IMR-90 (cell line): ENCODE measurements around the gene FAM162A. TPM values are rescaled to one million over a fixed set of nuclear protein-coding genes. Genes with fewer than 3 reads are reported as not detected.

Experiments used
- ATAC-seq: fragments of 200-7000 bp; cut with Tn5 transposase; 2 replicates; pipeline ENCODE4 v1.9.1; 2020; ENCODE audit warnings: low read depth, mild to moderate bottlenecking, moderate library complexity
- BruUV-seq: library from RNA; stranded (reverse); fragments of 400-500 nt; replicated peaks from 2 replicates; lab custom pipeline; 2021; lab: Mats Ljungman, UMichigan
- CTCF ChIA-PET: fragments of 300-600 bp; formaldehyde crosslinking; extraction: SDS; loops from one replicate; lab custom pipeline; 2021; ENCODE audit warnings: antibody characterized with exemption; lab: Yijun Ruan, JAX
- POLR2A ChIA-PET: fragments of 300-600 bp; sonication (Branson Sonifier 250); formaldehyde crosslinking; loops from one replicate; lab custom pipeline; 2022; ENCODE audit warnings: antibody characterized with exemption; ENCODE audit not compliant: unreplicated experiment; lab: Charles Lee
- DNase-seq: peaks from one replicate; pipeline ENCODE4 v3.0.0; 2013
- H2AFZ ChIP-seq: replicated peaks from 2 replicates; pipeline ENCODE3; 2013; ENCODE audit warnings: low read length, mild to moderate bottlenecking; ENCODE audit not compliant: poor library complexity
- H2AK5ac ChIP-seq: 2 replicates; pipeline ENCODE4 v1.6.1; 2013; ENCODE audit warnings: low read depth, low read length, inconsistent platforms
- H2AK9ac ChIP-seq: replicated peaks from 2 replicates; pipeline ENCODE3; 2013; ENCODE audit warnings: mild to moderate bottlenecking, low read depth, low read length, moderate library complexity; ENCODE audit not compliant: poor library complexity
- H2BK120ac ChIP-seq: 2 replicates; pipeline ENCODE4 v1.6.1; 2013; ENCODE audit warnings: low read depth, low read length, inconsistent platforms
- H2BK15ac ChIP-seq: 3 replicates; pipeline ENCODE4 v1.6.1; 2013; ENCODE audit warnings: low read depth, low read length, inconsistent platforms
- H2BK20ac ChIP-seq: 2 replicates; pipeline ENCODE4 v1.6.1; 2013; ENCODE audit warnings: low read depth, mild to moderate bottlenecking, inconsistent platforms, low read length, moderate library complexity
- H2BK5ac ChIP-seq: 2 replicates; pipeline ENCODE4 v1.6.1; 2013; ENCODE audit warnings: mild to moderate bottlenecking, low read depth, low read length, inconsistent platforms; ENCODE audit not compliant: poor library complexity, severe bottlenecking
- H3K14ac ChIP-seq: replicated peaks from 2 replicates; pipeline ENCODE4 v1.6.1; 2013; ENCODE audit warnings: low read depth, low read length, inconsistent platforms
- H3K18ac ChIP-seq: 2 replicates; pipeline ENCODE4 v1.6.1; 2013; ENCODE audit warnings: low read depth, low read length, control low read depth
- H3K23ac ChIP-seq: 2 replicates; pipeline ENCODE4 v1.6.1; 2013; ENCODE audit warnings: low read depth, low read length, inconsistent platforms
- H3K27ac ChIP-seq: 2 replicates; pipeline ENCODE4 v1.5.1; 2013; ENCODE audit warnings: mild to moderate bottlenecking, control low read depth, low read length; ENCODE audit not compliant: insufficient read depth
- H3K27me3 ChIP-seq: 2 replicates; pipeline ENCODE4 v1.6.1; 2013; ENCODE audit warnings: low read length; ENCODE audit not compliant: control insufficient read depth, insufficient read depth
- H3K36me3 ChIP-seq: 2 replicates; pipeline ENCODE4 v1.6.1; 2013; ENCODE audit warnings: low read length, mixed read lengths; ENCODE audit not compliant: control insufficient read depth, insufficient read depth
- H3K4ac ChIP-seq: 2 replicates; pipeline ENCODE4 v1.6.1; 2013; ENCODE audit warnings: low read depth, low read length, inconsistent platforms
- H3K4me1 ChIP-seq: 2 replicates; pipeline ENCODE4 v1.6.1; 2013; ENCODE audit warnings: low read length, mixed read lengths; ENCODE audit not compliant: control insufficient read depth, insufficient read depth
- H3K4me2 ChIP-seq: 2 replicates; pipeline ENCODE4 v1.6.1; 2013; ENCODE audit warnings: low read depth, mild to moderate bottlenecking, control low read depth, low read length, moderate library complexity
- H3K4me3 ChIP-seq: 2 replicates; pipeline ENCODE4 v1.5.1; 2013; ENCODE audit warnings: low read depth, mild to moderate bottlenecking, control low read depth, low read length, moderate library complexity; ENCODE audit not compliant: insufficient read depth
- H3K56ac ChIP-seq: 2 replicates; pipeline ENCODE4 v1.6.1; 2013; ENCODE audit warnings: low read length, inconsistent platforms; ENCODE audit not compliant: insufficient read depth; ENCODE audit errors: extremely low read depth
- H3K79me1 ChIP-seq, 2 experiments: 2 replicates each; pipeline ENCODE4 v1.6.1; 2013; ENCODE audit warnings: low read length in 2 of 2, inconsistent platforms in 1 of 2, low read depth in 1 of 2
- H3K9ac ChIP-seq: 2 replicates; pipeline ENCODE4 v1.6.1; 2013; ENCODE audit warnings: low read depth, low read length, control low read depth
- H3K9me1 ChIP-seq: 2 replicates; pipeline ENCODE4 v1.6.1; 2013; ENCODE audit warnings: low read length, inconsistent platforms; ENCODE audit not compliant: insufficient read depth
- H3K9me3 ChIP-seq: 2 replicates; pipeline ENCODE4 v1.6.1; 2013; ENCODE audit warnings: low read length; ENCODE audit not compliant: control insufficient read depth, insufficient read depth
- H4K20me1 ChIP-seq: 2 replicates; pipeline ENCODE4 v1.6.1; 2013; ENCODE audit warnings: low read length, inconsistent platforms; ENCODE audit not compliant: insufficient read depth
- H4K5ac ChIP-seq: 2 replicates; pipeline ENCODE4 v1.6.1; 2013; ENCODE audit warnings: mild to moderate bottlenecking, low read depth, low read length, control low read depth
- H4K8ac ChIP-seq, 2 experiments: 2 replicates each; pipeline ENCODE4 v1.6.1; 2013; ENCODE audit warnings: low read depth in 2 of 2, low read length in 2 of 2, control low read depth in 1 of 2, inconsistent platforms in 1 of 2
- H4K91ac ChIP-seq: 2 replicates; pipeline ENCODE4 v1.6.1; 2013; ENCODE audit warnings: low read depth, low read length, inconsistent platforms; ENCODE audit not compliant: insufficient read depth
- BHLHE40 ChIP-seq: fragments of 150-350 bp; IDR thresholded peaks from 2 replicates; pipeline ENCODE4 v1.6.1; 2016; ENCODE audit warnings: mild to moderate bottlenecking, low read depth, low read length
- CEBPB ChIP-seq: IDR thresholded peaks from 2 replicates; pipeline ENCODE4 v1.6.1; 2012; ENCODE audit warnings: low read depth, low read length, improper control_type of control experiment
- CHD1 ChIP-seq: IDR thresholded peaks from 2 replicates; pipeline ENCODE4 v1.6.1; 2012; ENCODE audit warnings: low read depth, low read length, improper control_type of control experiment
- FOS ChIP-seq: fragments of 150-350 bp; IDR thresholded peaks from 2 replicates; pipeline ENCODE4 v1.6.1; 2016; ENCODE audit warnings: low read depth, low read length
- MAFK ChIP-seq: IDR thresholded peaks from 2 replicates; pipeline ENCODE4 v1.6.1; 2012; ENCODE audit warnings: low read depth, low read length, improper control_type of control experiment
- MXI1 ChIP-seq: IDR thresholded peaks from 2 replicates; pipeline ENCODE4 v1.6.1; 2012; ENCODE audit warnings: low read depth, mild to moderate bottlenecking, low read length, moderate library complexity, borderline replicate concordance
- NFE2L2 ChIP-seq: fragments of 150-350 bp; IDR thresholded peaks from 2 replicates; pipeline ENCODE4 v1.6.1; 2016; ENCODE audit warnings: low read depth, mild to moderate bottlenecking, low read length
- RAD21 ChIP-seq: IDR thresholded peaks from 2 replicates; pipeline ENCODE4 v1.6.1; 2012; ENCODE audit warnings: low read length, improper control_type of control experiment
- RFX5 ChIP-seq: IDR thresholded peaks from 2 replicates; pipeline ENCODE4 v1.8.0; 2012; ENCODE audit warnings: low read depth, mild to moderate bottlenecking, low read length, moderate library complexity
- SMC3 ChIP-seq: fragments of 150-350 bp; IDR thresholded peaks from 2 replicates; pipeline ENCODE4 v1.6.1; 2016; ENCODE audit warnings: low read depth, mild to moderate bottlenecking, antibody characterized with exemption, low read length, moderate library complexity
- WGBS, 2 experiments: methylation state at CpG; one replicate each; pipeline versions ENCODE4 v1.1.5 to v1.1.7; 2013; ENCODE audit warnings: missing lambda C conversion rate in 2 of 2; ENCODE audit not compliant: insufficient read length in 1 of 2; ENCODE audit errors: extremely low coverage in 2 of 2; 5-methylcytosine and 5-hydroxymethylcytosine counted together
- dilution Hi-C: fragments of 300-500 bp; cut with HindIII; formaldehyde crosslinking; loops from one replicate; pipeline ENCODE4 v1.14.3; 2018; ENCODE audit warnings: low sequenced_read_pairs; ENCODE audit not compliant: unreplicated experiment
- in situ Hi-C: fragments of 300-500 bp; cut with MboI; formaldehyde crosslinking; loops from 3 replicates; pipeline ENCODE4 v1.14.3; 2019; ENCODE audit warnings: low sequenced_read_pairs, inconsistent platforms, mixed read lengths
- intact Hi-C: fragments of 100-400 bp; cut with micrococcal nuclease; formaldehyde crosslinking; loops from 2 replicates; pipeline ENCODE4 v1.10.0; 2022
- polyA plus RNA-seq, 3 experiments: library from polyadenylated mRNA; depleted of rRNA; stranded (reverse); fragments of >200 nt; gene quantifications; 2 replicates each; pipeline ENCODE4 v1.2.3, GENCODE V29; 2012; ENCODE audit warnings: low replicate concordance in 1 of 3
- total RNA-seq: library from RNA; depleted of rRNA; stranded (reverse); fragments of >200 nt; gene quantifications from 2 replicates; pipeline ENCODE4 v1.2.3, GENCODE V29; 2012
- TF ChIP-seq, protein P1 (sequence below): conservative IDR thresholded peaks from 2 replicates; pipeline ENCODE4 v1.5.1; 2012; ENCODE audit warnings: mild to moderate bottlenecking, low read depth, low read length, improper control_type of control experiment
- TF ChIP-seq, protein P2 (sequence below): fragments of 150-350 bp; IDR thresholded peaks from 2 replicates; pipeline ENCODE4 v1.6.1; 2016; ENCODE audit warnings: low read depth, mild to moderate bottlenecking, low read length, moderate library complexity, borderline replicate concordance
- TF ChIP-seq, protein P3 (sequence below): fragments of 150-350 bp; IDR thresholded peaks from 2 replicates; pipeline ENCODE4 v1.6.1; 2017; ENCODE audit warnings: mild to moderate bottlenecking, antibody characterized with exemption, low read length, low read depth

Gene FAM162A
- total and polyA plus RNA-seq, 2 of the 4 experiments (the other 2 are of a cell fraction), result 33.9 to 66.8 TPM

DNA sequence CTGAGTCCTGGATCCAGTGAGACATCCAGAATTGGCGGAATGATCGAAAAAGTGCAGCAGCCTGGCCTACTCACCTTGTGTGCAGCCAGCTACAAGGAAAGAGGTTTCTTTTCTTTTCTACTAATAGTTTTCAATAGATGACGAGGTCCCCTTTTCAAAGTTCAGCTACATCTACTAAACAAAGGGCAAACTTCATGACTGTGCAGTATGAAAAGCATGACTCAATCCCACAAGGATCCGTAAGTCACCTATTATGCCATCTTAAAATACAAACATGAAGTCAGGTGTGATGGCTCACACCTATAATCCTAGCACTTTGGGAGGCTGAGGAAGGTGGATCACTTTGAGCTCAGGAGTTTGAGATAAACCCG is 17.6 kb upstream of the FAM162A start:
- no peak overlapping the region for H3K23ac ChIP-seq
- H3K56ac ChIP-seq, result no peak overlapping the region
- no peak overlapping the region for H4K5ac ChIP-seq
- no peak overlapping the region for H3K27ac ChIP-seq
- peaks cover 5% of the 10 kb centered on the region for H3K4me1 ChIP-seq
- H4K91ac ChIP-seq, result no peak overlapping the region
- no TSS peak for BruUV-seq
- in situ Hi-C loops (no loop called here), intact Hi-C loops (no loop called here), dilution Hi-C loops (no loop called here)
- no peak overlapping the region for H3K14ac ChIP-seq
- no peak overlapping the region for H3K4me2 ChIP-seq
- no peak overlapping the region for H2BK15ac ChIP-seq
- peaks cover 0 to 9% of the 10 kb centered on the region in 2 experiments; a peak in 1 of 4 replicates for H3K79me1 ChIP-seq
- no peak overlapping the region for H2BK5ac ChIP-seq
- H3K4ac ChIP-seq, result no peak overlapping the region
- ATAC-seq (no peak), DNase-seq (peak; percentile 2)
- H2AK9ac ChIP-seq, result no peak overlapping the region
- no peak overlapping the region for H3K18ac ChIP-seq
- H3K4me3 ChIP-seq, result no peak overlapping the region
- H4K20me1 ChIP-seq, result no peaks in the 10 kb centered on the region
- H2AK5ac ChIP-seq, result no peak overlapping the region
- TF ChIP-seq MXI1 (no peak), RFX5 (no peak), FOS (no peak), RAD21 (no peak), SMC3 (no peak), NFE2L2 (no peak), CHD1 (no peak), CEBPB (no peak), MAFK (no peak), BHLHE40 (no peak)
- TF ChIP-seq, protein P1, sequence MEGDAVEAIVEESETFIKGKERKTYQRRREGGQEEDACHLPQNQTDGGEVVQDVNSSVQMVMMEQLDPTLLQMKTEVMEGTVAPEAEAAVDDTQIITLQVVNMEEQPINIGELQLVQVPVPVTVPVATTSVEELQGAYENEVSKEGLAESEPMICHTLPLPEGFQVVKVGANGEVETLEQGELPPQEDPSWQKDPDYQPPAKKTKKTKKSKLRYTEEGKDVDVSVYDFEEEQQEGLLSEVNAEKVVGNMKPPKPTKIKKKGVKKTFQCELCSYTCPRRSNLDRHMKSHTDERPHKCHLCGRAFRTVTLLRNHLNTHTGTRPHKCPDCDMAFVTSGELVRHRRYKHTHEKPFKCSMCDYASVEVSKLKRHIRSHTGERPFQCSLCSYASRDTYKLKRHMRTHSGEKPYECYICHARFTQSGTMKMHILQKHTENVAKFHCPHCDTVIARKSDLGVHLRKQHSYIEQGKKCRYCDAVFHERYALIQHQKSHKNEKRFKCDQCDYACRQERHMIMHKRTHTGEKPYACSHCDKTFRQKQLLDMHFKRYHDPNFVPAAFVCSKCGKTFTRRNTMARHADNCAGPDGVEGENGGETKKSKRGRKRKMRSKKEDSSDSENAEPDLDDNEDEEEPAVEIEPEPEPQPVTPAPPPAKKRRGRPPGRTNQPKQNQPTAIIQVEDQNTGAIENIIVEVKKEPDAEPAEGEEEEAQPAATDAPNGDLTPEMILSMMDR, result no peak
- TF ChIP-seq, protein P2, sequence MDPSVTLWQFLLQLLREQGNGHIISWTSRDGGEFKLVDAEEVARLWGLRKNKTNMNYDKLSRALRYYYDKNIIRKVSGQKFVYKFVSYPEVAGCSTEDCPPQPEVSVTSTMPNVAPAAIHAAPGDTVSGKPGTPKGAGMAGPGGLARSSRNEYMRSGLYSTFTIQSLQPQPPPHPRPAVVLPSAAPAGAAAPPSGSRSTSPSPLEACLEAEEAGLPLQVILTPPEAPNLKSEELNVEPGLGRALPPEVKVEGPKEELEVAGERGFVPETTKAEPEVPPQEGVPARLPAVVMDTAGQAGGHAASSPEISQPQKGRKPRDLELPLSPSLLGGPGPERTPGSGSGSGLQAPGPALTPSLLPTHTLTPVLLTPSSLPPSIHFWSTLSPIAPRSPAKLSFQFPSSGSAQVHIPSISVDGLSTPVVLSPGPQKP, result no peak
- TF ChIP-seq, protein P3, sequence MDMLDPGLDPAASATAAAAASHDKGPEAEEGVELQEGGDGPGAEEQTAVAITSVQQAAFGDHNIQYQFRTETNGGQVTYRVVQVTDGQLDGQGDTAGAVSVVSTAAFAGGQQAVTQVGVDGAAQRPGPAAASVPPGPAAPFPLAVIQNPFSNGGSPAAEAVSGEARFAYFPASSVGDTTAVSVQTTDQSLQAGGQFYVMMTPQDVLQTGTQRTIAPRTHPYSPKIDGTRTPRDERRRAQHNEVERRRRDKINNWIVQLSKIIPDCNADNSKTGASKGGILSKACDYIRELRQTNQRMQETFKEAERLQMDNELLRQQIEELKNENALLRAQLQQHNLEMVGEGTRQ, result no peak
- no peaks in the 10 kb centered on the region for H3K9me3 ChIP-seq
- H3K36me3 ChIP-seq, result peaks cover 10% of the 10 kb centered on the region
- H2BK20ac ChIP-seq, result no peak overlapping the region
- peaks cover 3% of the 10 kb centered on the region for H3K9me1 ChIP-seq
- no peak overlapping the region for H4K8ac ChIP-seq
- H2AFZ ChIP-seq, result no peak overlapping the region
- H2BK120ac ChIP-seq, result no peak overlapping the region
- no peaks in the 10 kb centered on the region for H3K27me3 ChIP-seq
- ChIA-PET CTCF (interaction anchor here (0.7 kb wide), 1 partner anchor 100 kb away, joined by 3 read pairs; no protein-coding TSS in a partner anchor), POLR2A (no interaction called here)
- 100% methylated on average over 2 of the region's 5 CpGs; no CpG with 5 or more reads in 1 of the 2 experiments for WGBS, 2 experiments
- no peak overlapping the region for H3K9ac ChIP-seq
